NCI-H2171 (cell line): ENCODE data around the gene SAMD4A.

Experiments used
- DNase-seq: peaks from one replicate; lab custom pipeline; 2025; lab: John Stamatoyannopoulos, UW

SAMD4A gene

GRCh38 chr14:54834727-54835126 is 267.8 kb downstream of the SAMD4A start:
- no peak for DNase-seq

GRCh38 chr14:54836231-54836630 is 269.3 kb downstream of the SAMD4A start:
- DNase-seq = no peak

GRCh38 chr14:54837508-54838149 is 270.7 kb downstream of the SAMD4A start:
- no peak for DNase-seq

- DNase-seq = no peak
These were observed 272.1 kb downstream of the SAMD4A start for GRCh38 chr14:54838931-54839512.

GRCh38 chr14:54839701-54840119 is 272.8 kb downstream of the SAMD4A start:
- DNase-seq = no peak

GRCh38 chr14:54840336-54840735 is 273.4 kb downstream of the SAMD4A start:
- DNase-seq = no peak

- DNase-seq = no peak
These were observed 273.9 kb downstream of the SAMD4A start for GRCh38 chr14:54840798-54841197.
